Nephron (organoid): Measurements from ENCODE around the gene VAC14.
A peak's percentile ranks its signal among the peaks of the same experiment; 100 is the strongest.

Source experiments
- H3K27ac Mint-ChIP-seq, 3 experiments: 2 replicates each; pipeline ENCODE4 v1.8.0; 2020; ENCODE audit warnings: mixed read lengths in 3 of 3, mild to moderate bottlenecking in 2 of 3, moderate library complexity in 1 of 3
- H3K27me3 Mint-ChIP-seq: 2 replicates; pipeline ENCODE4 v1.8.0; 2021; ENCODE audit warnings: low read depth, mild to moderate bottlenecking, moderate library complexity, mixed read lengths
- H3K36me3 Mint-ChIP-seq: 2 replicates; pipeline ENCODE4 v1.8.0; 2020; ENCODE audit warnings: low read depth, mixed read lengths
- H3K4me1 Mint-ChIP-seq: 2 replicates; pipeline ENCODE4 v1.8.0; 2020; ENCODE audit warnings: mixed read lengths
- H3K4me3 Mint-ChIP-seq, 3 experiments: 2 replicates each; pipeline ENCODE4 v1.8.0; 2020; ENCODE audit warnings: mild to moderate bottlenecking in 3 of 3, mixed read lengths in 3 of 3, moderate library complexity in 2 of 3
- H3K9me3 Mint-ChIP-seq: 2 replicates; pipeline ENCODE4 v1.8.0; 2020; ENCODE audit warnings: mixed read lengths
- CTCF ChIP-seq, 3 experiments: fragments of 200-600 bp; sonication (generic); IDR thresholded peaks; one replicate each; pipeline ENCODE4 v1.5.0; 2021; ENCODE audit warnings: antibody characterized with exemption in 3 of 3; ENCODE audit not compliant: unreplicated experiment in 3 of 3

The VAC14 gene

DNA sequence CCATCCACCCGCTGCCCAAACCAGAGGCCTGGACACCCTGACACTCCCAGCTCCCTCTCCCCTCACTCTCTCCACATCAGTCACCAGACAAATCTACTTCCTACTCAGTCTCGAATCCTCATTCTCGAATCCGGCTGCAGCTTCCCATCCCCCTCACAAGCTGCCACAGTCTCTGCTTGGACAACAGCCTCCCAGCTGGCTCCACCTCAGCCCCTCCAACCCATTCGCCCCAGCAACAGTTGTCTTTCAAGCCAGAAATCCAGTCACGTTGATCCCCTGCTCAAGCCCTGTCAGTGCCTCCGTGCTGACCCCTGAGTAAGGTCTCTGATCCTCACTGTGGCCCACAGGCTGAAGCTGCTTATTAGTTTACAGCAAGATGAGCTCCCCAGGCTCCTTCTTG lies 70.9 kb downstream of the VAC14 start:
- Mint-ChIP-seq H3K27me3 (peaks cover 4% of the 10 kb centered on the region), H3K36me3 (peaks cover 33% of the 10 kb centered on the region), H3K27ac (peak overlapping the region; percentile 83 to 100 (median 91)), H3K4me3 (peak overlapping the region in 2 of 3 experiments; percentile 21 to 45), H3K4me1 (peaks cover 77% of the 10 kb centered on the region), H3K9me3 (no peaks in the 10 kb centered on the region)
- TF ChIP-seq CTCF (IDR thresholded peaks at IDR 0.05; ENCODE audit: unreplicated experiment in 3 of 3): no peak

GRCh38 chr16:70729292-70729691 lies 71.7 kb downstream of the VAC14 start:
- TF ChIP-seq CTCF (IDR thresholded peaks at IDR 0.05; ENCODE audit: unreplicated experiment in 3 of 3): no peak
- Mint-ChIP-seq H3K27ac (peak overlapping the region; percentile 83 to 100 (median 91)), H3K27me3 (peaks cover 4% of the 10 kb centered on the region), H3K9me3 (no peaks in the 10 kb centered on the region), H3K4me1 (peaks cover 77% of the 10 kb centered on the region), H3K36me3 (peaks cover 33% of the 10 kb centered on the region), H3K4me3 (peak overlapping the region in 1 of 3 experiments; percentile 12)

DNA sequence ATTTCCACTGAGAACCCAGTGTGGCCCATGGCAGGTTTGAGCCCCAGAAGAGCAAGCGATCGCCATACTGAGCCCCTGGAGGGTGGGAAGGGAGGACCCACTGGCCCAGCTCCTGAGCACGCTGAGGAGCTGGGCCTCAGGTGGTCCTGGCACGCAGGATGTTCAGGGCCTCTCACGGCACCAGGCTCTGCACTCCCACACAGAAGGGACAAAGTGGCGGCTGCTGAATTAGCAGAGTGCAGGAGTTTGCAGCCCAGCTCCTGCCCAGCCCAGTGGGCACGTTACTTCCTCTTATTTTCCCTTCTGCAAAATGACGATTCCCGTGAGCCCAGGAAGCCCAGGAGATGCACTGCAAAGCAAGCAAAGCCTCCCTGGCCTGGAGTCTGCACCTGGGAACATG lies 72.8 kb downstream of the VAC14 start:
- H3K27ac Mint-ChIP-seq: peak overlapping the region; percentile 55 to 100 (median 74)
- peaks cover 34% of the 10 kb centered on the region for H3K36me3 Mint-ChIP-seq

GRCh38 chr16:70726892-70727361 lies 74.0 kb downstream of the VAC14 start:
- no peak for TF ChIP-seq CTCF (IDR thresholded peaks at IDR 0.05; ENCODE audit: unreplicated experiment in 3 of 3)
- H3K4me1 Mint-ChIP-seq: peaks cover 71% of the 10 kb centered on the region
- H3K27me3 Mint-ChIP-seq: no peaks in the 10 kb centered on the region
- H3K4me3 Mint-ChIP-seq: peak overlapping the region in 2 of 3 experiments; percentile 10 to 75
- no peaks in the 10 kb centered on the region for H3K9me3 Mint-ChIP-seq
- H3K36me3 Mint-ChIP-seq: peaks cover 36% of the 10 kb centered on the region
- H3K27ac Mint-ChIP-seq: peak overlapping the region; percentile 99 to 100 (median 100)

More for the DNA sequence above, 72.8 kb downstream of the VAC14 start:
- peaks cover 74% of the 10 kb centered on the region for H3K4me1 Mint-ChIP-seq
- peaks cover 4% of the 10 kb centered on the region for H3K27me3 Mint-ChIP-seq
- no peak for TF ChIP-seq CTCF (IDR thresholded peaks at IDR 0.05; ENCODE audit: unreplicated experiment in 3 of 3)
- no peaks in the 10 kb centered on the region for H3K9me3 Mint-ChIP-seq
- no peak overlapping the region for H3K4me3 Mint-ChIP-seq

DNA sequence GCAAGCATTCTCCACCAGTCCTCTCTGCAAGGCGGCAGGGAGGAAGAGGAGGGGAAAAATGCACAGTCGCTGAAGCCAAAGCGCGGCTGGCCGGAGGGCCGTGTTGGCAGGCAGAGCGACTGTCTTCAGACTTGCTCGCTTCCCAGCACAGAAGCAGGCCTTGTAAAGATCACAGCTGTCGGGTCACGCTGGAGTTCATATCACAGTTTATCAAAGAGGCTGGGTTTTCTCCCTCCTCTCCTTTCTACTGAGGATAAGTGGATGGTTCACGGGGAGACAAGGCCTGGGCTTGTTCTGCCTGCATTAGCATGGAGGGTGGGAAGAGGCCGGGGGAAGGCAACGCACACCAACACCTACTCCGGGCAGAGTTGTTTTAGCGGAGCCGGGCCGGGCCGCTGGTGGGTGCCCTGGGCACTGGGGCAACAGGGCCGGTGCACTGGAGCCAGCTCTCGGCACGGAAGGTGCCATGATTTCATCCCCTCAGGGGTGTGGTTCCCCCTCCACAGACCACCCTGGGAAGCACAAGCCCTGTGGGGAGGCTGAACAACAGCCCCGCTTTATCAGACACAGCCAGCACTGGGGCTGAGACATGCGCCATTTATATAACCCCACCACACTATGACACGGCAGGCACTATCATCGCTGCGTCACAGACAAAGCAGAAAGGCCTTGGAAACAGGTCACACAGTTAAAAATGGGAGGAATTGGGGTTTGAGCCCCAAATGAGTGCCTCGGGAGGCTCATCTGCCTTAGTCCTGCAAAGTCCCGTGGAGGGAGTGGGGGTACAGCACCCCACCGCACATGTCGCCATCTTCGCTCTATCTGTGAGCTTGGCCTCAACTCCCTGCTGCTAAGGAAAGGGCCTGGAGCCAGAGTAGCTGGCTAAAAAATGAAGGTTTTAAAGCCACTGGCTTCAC lies 74.8 kb downstream of the VAC14 start:
- no peak for TF ChIP-seq CTCF (IDR thresholded peaks at IDR 0.05; ENCODE audit: unreplicated experiment in 3 of 3)
- peak overlapping the region; percentile 44 to 75 (median 64) for H3K4me3 Mint-ChIP-seq
- H3K4me1 Mint-ChIP-seq: peaks cover 64% of the 10 kb centered on the region
- H3K27ac Mint-ChIP-seq: peak overlapping the region; percentile 99 to 100 (median 100)
- no peaks in the 10 kb centered on the region for H3K9me3 Mint-ChIP-seq
- H3K36me3 Mint-ChIP-seq: peaks cover 32% of the 10 kb centered on the region
- H3K27me3 Mint-ChIP-seq: peaks cover 3% of the 10 kb centered on the region
